HG03571 (cell line): Measurements from ENCODE around the gene SLC34A2.
"Not testable (repeated sequence)": the region's sequence is repeated elsewhere in the genome, so short reads cannot be mapped to it uniquely, and the experiment has no call there.

ENCODE experiments used
- ATAC-seq: cut with Tn5 transposase; IDR thresholded peaks from one replicate; pipeline ENCODE4 v1.9.1; 2021; ENCODE audit not compliant: unreplicated experiment

SLC34A2 gene

GRCh38 chr4:25654971-25655963, at the start of gene SLC34A2:
Gene SLC34A2 (plus strand): TSS chr4:25655851. CDS start chr4:25662501, 6,650 bp downstream.
- no peak for ATAC-seq

- ATAC-seq: no peak
Measured at GRCh38 chr4:25608644-25609043, 47.0 kb upstream of the SLC34A2 start.

GRCh38 chr4:25609976-25610375, 45.7 kb upstream of the SLC34A2 start:
- no peak for ATAC-seq

DNA sequence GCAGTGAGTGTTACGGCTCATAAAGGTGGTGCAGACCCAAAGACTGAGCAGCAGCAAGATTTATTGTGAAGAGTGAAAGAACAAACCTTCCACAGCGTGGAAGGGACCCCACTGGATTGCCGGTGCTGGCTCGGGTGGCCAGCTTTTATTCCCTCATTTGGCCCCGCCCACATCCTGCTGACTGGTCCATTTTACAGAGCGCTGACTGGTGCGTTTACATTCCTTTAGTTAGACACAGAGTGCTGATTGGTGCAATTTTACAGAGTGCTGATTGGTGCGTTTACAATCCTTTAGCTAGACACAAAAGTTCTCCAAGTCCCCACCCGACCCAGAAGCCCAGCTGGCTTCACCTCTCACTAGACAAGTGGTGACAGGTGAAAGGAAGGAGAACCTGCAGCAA, 42.0 kb upstream of the SLC34A2 start:
- ATAC-seq: not testable (repeated sequence)

DNA sequence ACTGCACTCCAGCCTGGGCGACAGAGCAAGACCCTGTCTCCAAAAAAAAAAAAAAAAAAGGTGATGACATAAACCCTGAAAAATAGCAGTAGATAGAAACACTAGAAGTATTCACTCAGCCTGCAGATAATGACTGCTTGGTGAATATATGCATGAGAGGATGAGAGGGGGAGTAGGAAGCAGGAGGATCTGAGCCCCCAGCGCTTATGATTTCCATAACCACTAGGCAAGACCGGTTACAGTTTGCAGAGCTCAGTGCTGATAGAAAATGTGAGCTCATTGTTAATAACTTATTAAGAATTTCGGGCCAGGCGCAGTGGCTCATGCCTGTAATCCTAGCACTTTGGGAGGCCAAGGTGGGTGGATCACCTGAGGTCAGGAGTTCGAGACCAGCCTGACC, 40.8 kb upstream of the SLC34A2 start:
- ATAC-seq: no peak

DNA sequence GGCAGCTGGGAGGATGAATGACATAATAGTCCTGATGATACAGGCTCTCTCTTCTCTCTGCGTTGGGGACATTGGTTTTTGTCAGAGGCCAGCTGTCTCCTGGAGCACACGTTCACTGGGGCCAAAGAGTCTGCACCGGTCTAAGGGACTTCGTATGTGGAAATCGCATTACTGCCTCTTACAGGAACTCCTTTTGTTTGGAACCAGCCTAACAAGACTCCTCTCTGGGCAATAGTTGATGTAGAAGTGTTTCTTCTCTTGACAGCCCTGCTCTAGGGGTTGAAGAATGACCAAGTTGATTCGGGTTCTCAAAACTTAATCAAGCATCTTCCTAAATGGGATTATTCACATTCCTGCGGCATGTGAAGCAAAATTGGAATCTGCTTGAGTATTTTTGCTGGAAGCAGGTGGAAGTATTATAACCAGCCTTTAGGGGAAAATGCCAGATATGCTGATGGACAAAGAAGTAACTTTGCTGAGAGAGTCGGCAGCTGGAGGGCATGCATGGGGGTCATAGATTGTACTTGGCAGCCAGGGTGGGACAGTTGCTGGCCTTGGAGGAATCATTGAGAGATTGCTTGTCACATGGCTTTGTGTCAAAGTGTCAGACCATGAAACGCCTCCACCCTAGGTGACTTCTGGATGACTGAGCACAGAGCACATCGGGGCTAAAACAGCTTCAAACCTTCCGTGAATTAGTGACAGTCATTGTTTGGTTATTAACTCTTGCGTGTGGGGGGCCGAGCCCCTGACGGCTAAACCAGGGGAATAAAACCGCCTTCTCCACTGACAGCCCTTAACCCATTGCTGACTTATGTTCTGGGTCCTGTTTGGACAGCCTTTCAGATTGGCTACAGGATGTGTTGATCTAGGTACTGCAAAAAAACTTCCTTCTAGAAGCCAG, 34.4 kb upstream of the SLC34A2 start:
- ATAC-seq: no peak

DNA sequence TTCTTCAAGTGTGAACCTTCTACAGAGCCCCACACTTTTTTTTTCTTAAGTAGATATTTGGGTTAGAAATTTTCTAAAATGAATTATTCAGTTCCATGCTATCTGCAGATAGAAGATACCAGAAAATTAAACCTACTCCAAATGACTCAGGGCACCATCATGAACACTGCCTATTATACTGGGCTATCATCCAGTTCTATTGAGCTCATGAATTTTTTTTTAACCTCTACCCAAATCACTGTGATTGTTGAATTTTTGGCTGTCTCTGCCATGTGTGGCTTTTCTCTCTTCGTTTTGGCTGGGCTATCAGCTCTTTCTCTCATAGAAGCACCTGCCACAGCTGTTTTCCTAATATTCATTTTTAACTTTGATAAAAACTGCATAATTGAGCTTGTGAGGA, 31.0 kb upstream of the SLC34A2 start:
- ATAC-seq: no peak

GRCh38 chr4:25628451-25628850, 27.2 kb upstream of the SLC34A2 start:
- ATAC-seq: no peak

- no peak for ATAC-seq
Measured at GRCh38 chr4:25632135-25632534, 23.5 kb upstream of the SLC34A2 start.

- ATAC-seq: no peak
Measured at GRCh38 chr4:25633541-25633940, 22.1 kb upstream of the SLC34A2 start.

DNA sequence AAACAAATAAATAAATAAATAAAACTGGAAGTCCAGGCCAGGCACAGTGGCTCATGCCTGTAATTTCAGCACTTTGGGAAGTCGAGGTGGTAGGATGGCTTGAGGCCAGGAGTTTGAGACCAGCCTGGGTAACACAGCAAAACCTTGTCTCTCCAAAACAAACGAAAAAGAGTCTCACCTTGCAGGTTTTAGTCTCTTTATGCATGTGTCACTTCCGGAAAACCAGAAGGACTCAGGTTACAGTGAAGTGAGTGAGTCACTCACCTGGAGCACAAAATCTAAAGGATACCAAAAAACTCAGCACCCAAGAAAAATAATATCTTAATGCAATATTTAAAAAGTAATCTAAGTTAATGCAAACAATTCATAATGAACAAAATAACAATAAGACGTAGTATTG, 20.1 kb upstream of the SLC34A2 start:
- no peak for ATAC-seq

GRCh38 chr4:25637581-25638220, 17.9 kb upstream of the SLC34A2 start:
- ATAC-seq: no peak

- no peak for ATAC-seq
Measured at GRCh38 chr4:25638221-25638601, 17.4 kb upstream of the SLC34A2 start.

GRCh38 chr4:25638806-25639205, 16.8 kb upstream of the SLC34A2 start:
- ATAC-seq: no peak

- no peak for ATAC-seq
Measured at GRCh38 chr4:25650311-25650710, 5.3 kb upstream of the SLC34A2 start.

- ATAC-seq: no peak
Measured at GRCh38 chr4:25651682-25652081, 4.0 kb upstream of the SLC34A2 start.

GRCh38 chr4:25654031-25654970, 1.4 kb upstream of the SLC34A2 start:
- no peak for ATAC-seq

DNA sequence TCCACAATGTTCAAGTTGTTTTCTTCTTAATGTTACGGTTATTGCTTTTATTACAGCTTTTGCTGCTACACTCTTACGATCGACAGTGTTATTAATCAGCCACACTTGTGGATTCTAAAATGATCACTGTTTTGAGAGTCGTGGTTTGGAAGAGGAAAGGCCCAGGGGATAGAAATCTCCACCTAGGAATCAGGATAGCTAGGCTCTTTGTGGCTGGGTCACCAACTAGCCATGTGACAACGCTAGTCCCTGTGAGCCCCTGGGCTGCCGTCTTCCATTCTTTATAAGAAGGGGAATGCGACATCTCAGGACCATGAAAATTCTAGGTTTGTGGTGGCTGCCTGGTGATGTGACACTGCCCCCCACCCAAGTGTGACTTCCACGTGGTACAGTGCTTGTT, 380 bp downstream of the SLC34A2 start:
- ATAC-seq: no peak

DNA sequence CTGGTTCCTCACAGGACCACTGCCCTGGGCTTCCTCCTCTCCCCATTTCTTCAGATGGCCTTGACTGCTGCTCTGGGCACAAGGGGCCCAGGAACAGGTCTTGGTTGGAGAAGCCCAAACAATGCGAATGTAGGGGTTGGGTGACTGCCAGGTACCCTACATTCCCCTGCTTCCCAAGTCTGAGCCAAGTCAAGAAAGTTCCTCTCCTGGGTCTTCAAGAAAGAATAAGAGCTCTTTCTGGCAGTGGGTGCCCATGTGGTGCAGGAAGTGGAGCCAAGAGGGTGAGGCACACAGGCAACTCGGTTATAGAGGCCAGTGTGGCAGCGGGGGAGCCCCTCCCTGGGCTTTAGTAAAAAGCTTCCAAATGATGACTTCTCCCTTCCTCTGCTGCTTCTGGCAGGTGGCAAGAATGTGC, 2.7 kb downstream of the SLC34A2 start:
- ATAC-seq: no peak

DNA sequence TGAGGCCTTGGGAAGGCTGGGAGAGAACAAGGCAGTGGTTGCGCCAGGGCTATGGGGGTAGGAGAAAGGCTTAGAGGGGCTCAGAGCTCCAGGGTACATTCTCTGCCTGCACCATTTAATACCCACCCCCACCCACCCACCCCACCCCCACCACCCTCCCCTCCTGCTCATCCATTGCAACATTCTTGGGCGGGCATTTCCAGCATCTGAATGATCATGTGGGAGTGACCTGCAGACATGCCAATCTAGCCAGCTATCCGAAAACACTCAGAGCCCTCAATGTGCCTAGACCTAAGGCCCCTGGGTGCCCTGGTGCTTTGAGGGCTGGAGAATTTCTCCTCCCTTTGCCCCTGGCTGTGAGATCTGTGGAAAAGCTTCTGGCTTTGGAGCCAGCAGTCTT, 3.1 kb downstream of the SLC34A2 start:
- ATAC-seq: no peak
